ENCODE measurements around the gene AK5.

The AK5 gene

GRCh38 chr1:77494026-77494425 is 212.2 kb downstream of the AK5 start:
- no peak for ATAC-seq
- TF ChIP-seq TSHZ2 (CRISPR knock-in tag; IDR thresholded peaks at IDR 0.05) (no peak), SNAI2 (CRISPR knock-in tag; IDR thresholded peaks at IDR 0.05) (no peak), ARNTL (CRISPR knock-in tag; IDR thresholded peaks at IDR 0.05; ENCODE audit: borderline replicate concordance, low read depth) (no peak), ZNF70 (CRISPR knock-in tag; IDR thresholded peaks at IDR 0.05) (no peak), BACH2 (CRISPR knock-in tag; IDR thresholded peaks at IDR 0.05; ENCODE audit: borderline replicate concordance) (no peak)

- TF ChIP-seq CSRNP3 (CRISPR knock-in tag; IDR thresholded peaks at IDR 0.05) (no peak), RARB (CRISPR knock-in tag; IDR thresholded peaks at IDR 0.05) (no peak), SNAI2 (CRISPR knock-in tag; IDR thresholded peaks at IDR 0.05) (no peak), ZFP3 (CRISPR knock-in tag; IDR thresholded peaks at IDR 0.05) (no peak), PPARA (CRISPR knock-in tag; IDR thresholded peaks at IDR 0.05; ENCODE audit: borderline replicate concordance) (no peak), ZFP30 (CRISPR knock-in tag; IDR thresholded peaks at IDR 0.05) (no peak), GLIS3 (CRISPR knock-in tag; IDR thresholded peaks at IDR 0.05) (no peak), ZNF565 (CRISPR knock-in tag; conservative IDR thresholded peaks at IDR 0.05; ENCODE audit: low read depth) (no peak), POU6F1 (CRISPR knock-in tag; IDR thresholded peaks at IDR 0.05; ENCODE audit: borderline replicate concordance, low read depth) (no peak), ZNF70 (CRISPR knock-in tag; IDR thresholded peaks at IDR 0.05) (no peak), CREB5 (CRISPR knock-in tag; IDR thresholded peaks at IDR 0.05; ENCODE audit: low read depth) (no peak), TOX (CRISPR knock-in tag; IDR thresholded peaks at IDR 0.05; ENCODE audit: borderline replicate concordance) (no peak), ARNTL (CRISPR knock-in tag; IDR thresholded peaks at IDR 0.05; ENCODE audit: borderline replicate concordance, low read depth) (no peak)
- no peak for ATAC-seq
These were observed 217.1 kb downstream of the AK5 start for GRCh38 chr1:77498918-77499317.

- ATAC-seq, result no peak
- TF ChIP-seq ZFP3 (CRISPR knock-in tag; IDR thresholded peaks at IDR 0.05), result no peak
- TF ChIP-seq CREB5 (CRISPR knock-in tag; IDR thresholded peaks at IDR 0.05; ENCODE audit: low read depth), result no peak
- TF ChIP-seq PPARA (CRISPR knock-in tag; IDR thresholded peaks at IDR 0.05; ENCODE audit: borderline replicate concordance), result no peak
- no peak for TF ChIP-seq ZNF565 (CRISPR knock-in tag; conservative IDR thresholded peaks at IDR 0.05; ENCODE audit: low read depth)
- no peak for TF ChIP-seq TCF4 (CRISPR knock-in tag; IDR thresholded peaks at IDR 0.05; ENCODE audit: borderline replicate concordance)
- TF ChIP-seq TOX (CRISPR knock-in tag; IDR thresholded peaks at IDR 0.05; ENCODE audit: borderline replicate concordance), result no peak
- no peak for TF ChIP-seq ARNTL (CRISPR knock-in tag; IDR thresholded peaks at IDR 0.05; ENCODE audit: borderline replicate concordance, low read depth)
- TF ChIP-seq POU6F1 (CRISPR knock-in tag; IDR thresholded peaks at IDR 0.05; ENCODE audit: borderline replicate concordance, low read depth), result no peak
- no peak for TF ChIP-seq RARB (CRISPR knock-in tag; IDR thresholded peaks at IDR 0.05)
- no peak for TF ChIP-seq ZNF8 (CRISPR knock-in tag; IDR thresholded peaks at IDR 0.05)
- TF ChIP-seq SNAI2 (CRISPR knock-in tag; IDR thresholded peaks at IDR 0.05), result no peak
- no peak for TF ChIP-seq TSHZ2 (CRISPR knock-in tag; IDR thresholded peaks at IDR 0.05)
- no peak for TF ChIP-seq ESRRG (CRISPR knock-in tag; IDR thresholded peaks at IDR 0.05)
- TF ChIP-seq PATZ1 (CRISPR knock-in tag; IDR thresholded peaks at IDR 0.05; ENCODE audit: borderline replicate concordance), result no peak
- TF ChIP-seq ZC3H10 (CRISPR knock-in tag; IDR thresholded peaks at IDR 0.05), result no peak
- no peak for TF ChIP-seq ZFP30 (CRISPR knock-in tag; IDR thresholded peaks at IDR 0.05)
These were observed 217.6 kb downstream of the AK5 start for GRCh38 chr1:77499466-77499865.

All from SK-N-SH treated with all-trans-retinoic acid at 6 μM for 48 hours (cell line).